ENCODE data around the gene TNF. TPM values are rescaled to one million over a fixed set of nuclear protein-coding genes. Genes with fewer than 3 reads are reported as not detected.
A peak's percentile ranks its signal among the peaks of the same experiment; 100 is the strongest.

Gene TNF
- total RNA-seq, 2 donors from 2014 or later: 30.7 to 57.8 TPM

GRCh38 chr6:31534521-31535040, 40.8 kb upstream of the TNF start:
- ATAC-seq (replicated peaks in 1 of 2): no peak
- Mint-ChIP-seq H3K9me3 (no peaks in the 10 kb centered on the region), H3K36me3 (ENCODE audit: insufficient read depth in 2 of 2) (peaks cover 39 to 71% of the 10 kb centered on the region in 2 donors), H3K27ac (no peak overlapping the region), H3K27me3 (ENCODE audit: low read depth) (no peaks in the 10 kb centered on the region), H3K4me1 (ENCODE audit: low read depth) (peaks cover 59% of the 10 kb centered on the region), H3K4me3 (no peak overlapping the region)
- DNase-seq: no peak

- Mint-ChIP-seq H3K36me3 (ENCODE audit: insufficient read depth in 2 of 2) (peaks cover 41 to 71% of the 10 kb centered on the region in 2 donors), H3K9me3 (no peaks in the 10 kb centered on the region), H3K27ac (peak overlapping the region; percentile 9), H3K4me3 (peak overlapping the region in 1 of 2 donors; percentile 0), H3K4me1 (ENCODE audit: low read depth) (peaks cover 69% of the 10 kb centered on the region), H3K27me3 (ENCODE audit: low read depth) (no peaks in the 10 kb centered on the region)
- ATAC-seq (replicated peaks in 1 of 2): peak in 1 of 2 donors; percentile 11
- DNase-seq: no peak
These were observed 39.6 kb upstream of the TNF start for GRCh38 chr6:31535538-31536324.

GRCh38 chr6:31538805-31539400, 36.5 kb upstream of the TNF start:
- ATAC-seq (replicated peaks in 1 of 2): no peak
- H3K36me3 Mint-ChIP-seq (ENCODE audit: insufficient read depth in 2 of 2): peaks cover 41 to 70% of the 10 kb centered on the region in 2 donors
- peaks cover 56% of the 10 kb centered on the region for H3K4me1 Mint-ChIP-seq (ENCODE audit: low read depth)
- peak overlapping the region; percentile 83 to 99 for H3K4me3 Mint-ChIP-seq
- H3K27me3 Mint-ChIP-seq (ENCODE audit: low read depth): no peaks in the 10 kb centered on the region
- no peaks in the 10 kb centered on the region for H3K9me3 Mint-ChIP-seq
- no peak for DNase-seq
- H3K27ac Mint-ChIP-seq: peak overlapping the region; percentile 96

- Mint-ChIP-seq H3K4me3 (peak overlapping the region; percentile 83 to 99), H3K27ac (peak overlapping the region; percentile 96), H3K36me3 (ENCODE audit: insufficient read depth in 2 of 2) (peaks cover 34 to 53% of the 10 kb centered on the region in 2 donors), H3K27me3 (ENCODE audit: low read depth) (no peaks in the 10 kb centered on the region), H3K4me1 (ENCODE audit: low read depth) (peaks cover 48% of the 10 kb centered on the region), H3K9me3 (no peaks in the 10 kb centered on the region)
- ATAC-seq (replicated peaks in 1 of 2) (no peak), DNase-seq (no peak)
These were observed 34.7 kb upstream of the TNF start for GRCh38 chr6:31540640-31541039.

GRCh38 chr6:31541059-31541657, 34.2 kb upstream of the TNF start:
- ATAC-seq (replicated peaks in 1 of 2) (peak; percentile 8 to 12), DNase-seq (peak; percentile 60 to 70)
- no peaks in the 10 kb centered on the region for H3K9me3 Mint-ChIP-seq
- H3K36me3 Mint-ChIP-seq (ENCODE audit: insufficient read depth in 2 of 2): peaks cover 32 to 48% of the 10 kb centered on the region in 2 donors
- peak overlapping the region; percentile 83 to 99 for H3K4me3 Mint-ChIP-seq
- H3K27me3 Mint-ChIP-seq (ENCODE audit: low read depth): no peaks in the 10 kb centered on the region
- H3K27ac Mint-ChIP-seq: peak overlapping the region; percentile 96
- H3K4me1 Mint-ChIP-seq (ENCODE audit: low read depth): peaks cover 48% of the 10 kb centered on the region

- peak; percentile 79 for ATAC-seq (replicated peaks in 1 of 2)
- H3K9me3 Mint-ChIP-seq: no peaks in the 10 kb centered on the region
- H3K27me3 Mint-ChIP-seq (ENCODE audit: low read depth): no peaks in the 10 kb centered on the region
- H3K4me1 Mint-ChIP-seq (ENCODE audit: low read depth): peaks cover 49% of the 10 kb centered on the region
- peak within 1 kb of the TSS; percentile 83 to 99 for H3K4me3 Mint-ChIP-seq
- peak; percentile 93 to 96 for DNase-seq
- peaks cover 32 to 40% of the 10 kb centered on the region in 2 donors for H3K36me3 Mint-ChIP-seq (ENCODE audit: insufficient read depth in 2 of 2)
- peak within 1 kb of the TSS; percentile 96 for H3K27ac Mint-ChIP-seq
These were observed 33.5 kb upstream of the TNF start, which contains the start of gene DDX39B for GRCh38 chr6:31541658-31542521. TSS of gene DDX39B (minus strand) at chr6:31542003. CDS start at chr6:31540532, 1,471 bp downstream.

GRCh38 chr6:31543639-31544038, 31.7 kb upstream of the TNF start:
- Mint-ChIP-seq H3K36me3 (ENCODE audit: insufficient read depth in 2 of 2) (peaks cover 25 to 33% of the 10 kb centered on the region in 2 donors), H3K27ac (no peak overlapping the region), H3K4me1 (ENCODE audit: low read depth) (peaks cover 54% of the 10 kb centered on the region), H3K4me3 (no peak overlapping the region), H3K9me3 (no peaks in the 10 kb centered on the region), H3K27me3 (ENCODE audit: low read depth) (no peaks in the 10 kb centered on the region)
- no peak for ATAC-seq (replicated peaks in 1 of 2)
- DNase-seq: no peak

GRCh38 chr6:31544676-31545075, 30.7 kb upstream of the TNF start:
- Mint-ChIP-seq H3K36me3 (ENCODE audit: insufficient read depth in 2 of 2) (peaks cover 16 to 28% of the 10 kb centered on the region in 2 donors), H3K4me1 (ENCODE audit: low read depth) (peaks cover 54% of the 10 kb centered on the region), H3K9me3 (no peaks in the 10 kb centered on the region), H3K27me3 (ENCODE audit: low read depth) (no peaks in the 10 kb centered on the region), H3K4me3 (no peak overlapping the region), H3K27ac (no peak overlapping the region)
- DNase-seq: no peak
- no peak for ATAC-seq (replicated peaks in 1 of 2)

- Mint-ChIP-seq H3K4me1 (ENCODE audit: low read depth) (peaks cover 50% of the 10 kb centered on the region), H3K36me3 (ENCODE audit: insufficient read depth in 2 of 2) (peaks cover 12 to 26% of the 10 kb centered on the region in 2 donors), H3K9me3 (no peaks in the 10 kb centered on the region), H3K27ac (no peak overlapping the region), H3K27me3 (ENCODE audit: low read depth) (no peaks in the 10 kb centered on the region), H3K4me3 (peak overlapping the region; percentile 92 to 98)
- no peak for ATAC-seq (replicated peaks in 1 of 2)
- DNase-seq: no peak
These were observed 30.1 kb upstream of the TNF start for GRCh38 chr6:31545291-31545690.

GRCh38 chr6:31546339-31546957, 28.9 kb upstream of the TNF start, which contains the start of gene ATP6V1G2:
TSS of gene ATP6V1G2 (minus strand) at chr6:31546608. CDS start at chr6:31546559, 49 bp downstream.
- DNase-seq (peak; percentile 92 to 93), ATAC-seq (replicated peaks in 1 of 2) (peak; percentile 74 to 75)
- Mint-ChIP-seq H3K4me3 (peak within 1 kb of the TSS; percentile 92 to 98), H3K36me3 (ENCODE audit: insufficient read depth in 2 of 2) (peaks cover 5 to 15% of the 10 kb centered on the region in 2 donors), H3K4me1 (ENCODE audit: low read depth) (peaks cover 57% of the 10 kb centered on the region), H3K27ac (peak within 1 kb of the TSS; percentile 88), H3K9me3 (no peaks in the 10 kb centered on the region), H3K27me3 (ENCODE audit: low read depth) (no peaks in the 10 kb centered on the region)

GRCh38 chr6:31546958-31547726, 28.2 kb upstream of the TNF start, which contains the start of gene NFKBIL1:
TSS of gene NFKBIL1 (plus strand) at chr6:31547608. CDS start at chr6:31547695, 87 bp downstream.
- peak within 1 kb of the TSS; percentile 92 to 98 for H3K4me3 Mint-ChIP-seq
- peaks cover 3 to 12% of the 10 kb centered on the region in 2 donors for H3K36me3 Mint-ChIP-seq (ENCODE audit: insufficient read depth in 2 of 2)
- peaks cover 64% of the 10 kb centered on the region for H3K4me1 Mint-ChIP-seq (ENCODE audit: low read depth)
- no peaks in the 10 kb centered on the region for H3K27me3 Mint-ChIP-seq (ENCODE audit: low read depth)
- DNase-seq (peak; percentile 93 to 95), ATAC-seq (replicated peaks in 1 of 2) (peak; percentile 86 to 87)
- peak within 1 kb of the TSS; percentile 88 for H3K27ac Mint-ChIP-seq
- H3K9me3 Mint-ChIP-seq: no peaks in the 10 kb centered on the region

All from activated T-cell treated with anti-CD3 and anti-CD28 coated beads, Interleukin-2, amount 50 U/mL, for 72 hours (primary cell).